ENCODE measurements around the gene ZNF787.
"Not testable (repeated sequence)": the region's sequence is repeated elsewhere in the genome, so short reads cannot be mapped to it uniquely, and the experiment has no call there.

ZNF787 gene

DNA sequence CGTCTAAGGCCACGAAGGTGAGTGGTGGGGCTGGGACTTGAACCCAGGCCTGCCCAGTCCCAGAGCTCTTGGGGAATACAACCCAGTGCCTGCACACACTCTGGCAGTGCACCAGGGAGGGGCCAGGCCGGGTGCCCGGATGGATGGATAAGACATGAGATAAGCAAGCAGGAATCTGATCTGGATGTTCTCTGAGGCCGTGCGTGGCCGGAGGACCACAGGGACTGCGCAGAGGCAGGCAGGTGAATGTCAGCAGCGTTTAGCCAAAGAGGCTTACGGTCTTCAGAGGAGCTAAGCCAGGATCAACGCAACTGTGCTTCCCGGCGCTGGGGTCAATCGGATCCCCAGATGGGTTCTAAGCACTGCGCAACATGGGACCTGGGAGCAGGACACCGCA lies 1.5 kb downstream of the ZNF787 start:
- no peak for DNase-seq

DNA sequence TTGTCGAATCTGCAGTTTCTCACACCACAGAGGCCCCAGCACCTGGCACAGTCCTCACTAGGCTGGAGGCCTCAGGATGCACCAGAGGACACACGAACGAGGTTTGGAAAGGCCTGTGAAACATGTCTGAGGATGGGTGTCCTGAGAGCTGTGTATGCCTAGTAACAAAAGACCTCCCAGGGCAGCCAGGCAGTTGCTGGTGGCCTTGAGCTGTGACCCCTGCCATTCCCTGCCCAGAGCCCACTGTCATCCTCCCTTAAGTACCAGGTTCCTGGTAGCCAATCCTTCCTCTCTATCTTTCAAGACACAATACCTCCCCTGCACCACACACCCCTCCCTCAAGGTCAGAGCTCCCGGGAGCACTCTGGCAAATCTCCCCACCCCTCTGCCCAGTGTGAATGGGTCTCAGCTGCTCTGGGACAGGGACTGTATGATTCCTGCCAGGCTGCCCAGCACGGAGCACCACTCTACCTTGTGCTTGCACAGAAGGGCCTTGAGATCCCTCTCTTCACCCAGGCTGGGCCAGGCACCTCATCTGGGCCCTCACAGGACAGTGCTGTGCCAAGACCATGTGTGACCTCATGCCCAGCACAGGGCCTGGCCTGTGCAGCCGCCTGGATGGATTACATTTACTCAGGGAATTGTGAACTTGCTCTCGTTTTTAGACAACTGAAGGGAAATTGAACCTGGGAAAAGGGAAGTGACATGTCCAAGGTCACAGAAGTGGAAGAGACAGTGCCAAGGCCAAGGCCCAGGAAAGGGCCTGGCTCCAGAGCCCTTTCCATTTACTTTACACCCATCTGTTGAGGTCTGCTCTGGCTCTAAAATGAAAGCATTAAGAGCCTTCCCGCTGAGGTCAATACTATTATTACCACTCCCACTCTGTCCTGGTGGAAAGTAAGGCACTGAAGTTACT lies 2.2 kb downstream of the ZNF787 start:
- DNase-seq = no peak

DNA sequence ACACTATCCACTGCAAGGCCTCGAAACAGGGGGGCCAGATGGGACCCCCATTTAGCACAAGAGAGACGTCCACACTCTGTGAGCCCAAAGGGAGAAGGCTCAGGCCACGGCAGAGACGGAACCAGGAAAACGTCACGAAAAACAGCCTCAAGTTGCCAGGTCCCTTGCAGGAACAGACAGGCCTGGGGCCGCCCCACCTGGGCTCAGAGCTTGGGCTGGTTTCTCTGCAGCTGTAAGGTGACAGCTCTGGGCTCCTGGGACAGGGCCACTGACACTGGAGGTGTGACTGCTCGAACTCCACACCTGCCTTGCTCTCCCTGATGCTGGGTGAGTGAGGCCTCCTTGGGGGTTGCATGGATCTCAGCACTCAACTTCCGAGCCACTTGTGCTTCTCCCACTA lies 3.2 kb downstream of the ZNF787 start:
- no peak for DNase-seq

DNA sequence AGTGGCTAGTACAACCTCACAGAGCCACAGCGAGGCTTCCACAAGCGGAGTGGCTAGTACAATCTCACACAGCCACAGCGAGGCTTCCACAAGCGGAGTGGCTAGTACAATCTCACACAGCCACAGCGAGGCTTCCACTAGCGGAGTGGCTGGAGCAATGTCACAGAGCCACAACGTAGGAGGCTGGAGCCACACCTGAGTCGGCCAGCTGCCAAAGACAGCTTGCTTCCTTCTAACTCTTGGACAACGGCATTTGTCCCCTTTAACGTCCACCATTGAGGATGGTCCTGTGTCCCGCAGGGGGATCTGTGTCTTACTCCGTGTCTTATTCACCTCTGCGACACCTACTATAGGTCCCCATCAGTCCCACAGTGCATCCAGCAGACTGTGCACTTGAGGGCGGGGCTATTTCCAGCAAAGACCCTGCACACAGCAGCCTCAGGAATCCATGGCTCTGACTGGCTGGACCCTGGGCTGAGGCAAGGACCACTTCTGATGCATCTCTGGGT lies 3.7 kb downstream of the ZNF787 start:
- no peak for DNase-seq

DNA sequence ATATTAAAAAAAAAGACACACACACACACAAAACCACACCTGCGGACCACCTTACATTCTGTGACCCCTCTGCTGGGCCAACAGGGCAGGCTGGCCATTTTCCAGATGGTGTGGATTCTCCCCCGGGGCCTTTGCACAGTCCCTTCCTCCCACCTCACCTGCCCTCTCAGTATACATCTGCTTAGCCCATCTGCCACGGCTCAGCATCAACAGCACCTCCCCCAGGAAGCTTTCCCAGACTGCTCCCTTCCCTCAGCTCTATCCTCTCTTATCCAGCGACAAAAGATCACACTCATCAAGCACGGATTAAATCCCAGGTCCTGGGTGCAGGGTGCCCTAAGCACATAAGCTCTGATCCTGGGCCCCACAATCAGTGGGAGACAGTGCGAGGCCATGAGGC lies 4.5 kb downstream of the ZNF787 start:
- DNase-seq = no peak

DNA sequence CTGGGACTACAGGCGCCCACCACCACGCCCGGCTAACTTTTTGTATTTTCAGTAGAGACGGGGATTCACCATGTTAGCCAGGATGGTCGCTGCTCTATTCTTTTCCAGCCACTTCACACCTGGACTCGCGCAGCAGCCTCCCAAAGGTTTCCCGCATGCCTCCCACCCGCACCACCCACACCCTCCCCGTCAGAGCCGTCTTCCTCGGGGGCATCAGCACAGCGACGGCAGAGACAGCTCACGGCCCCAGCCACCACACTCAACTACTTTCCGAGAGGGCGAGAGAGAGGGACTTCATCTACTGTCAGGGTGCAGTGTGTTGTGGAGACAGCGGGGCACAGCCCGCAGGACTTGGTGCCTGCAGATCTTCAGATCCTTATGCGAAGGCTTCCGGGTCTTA lies 5.6 kb downstream of the ZNF787 start:
- DNase-seq = no peak

- DNase-seq = no peak
Measured at GRCh38 chr19:56114778-56115110, 6.4 kb downstream of the ZNF787 start.

- no peak for DNase-seq
Measured at GRCh38 chr19:56114051-56114777, 6.9 kb downstream of the ZNF787 start.

GRCh38 chr19:56113074-56113632 lies 7.9 kb downstream of the ZNF787 start:
- no peak for DNase-seq

DNA sequence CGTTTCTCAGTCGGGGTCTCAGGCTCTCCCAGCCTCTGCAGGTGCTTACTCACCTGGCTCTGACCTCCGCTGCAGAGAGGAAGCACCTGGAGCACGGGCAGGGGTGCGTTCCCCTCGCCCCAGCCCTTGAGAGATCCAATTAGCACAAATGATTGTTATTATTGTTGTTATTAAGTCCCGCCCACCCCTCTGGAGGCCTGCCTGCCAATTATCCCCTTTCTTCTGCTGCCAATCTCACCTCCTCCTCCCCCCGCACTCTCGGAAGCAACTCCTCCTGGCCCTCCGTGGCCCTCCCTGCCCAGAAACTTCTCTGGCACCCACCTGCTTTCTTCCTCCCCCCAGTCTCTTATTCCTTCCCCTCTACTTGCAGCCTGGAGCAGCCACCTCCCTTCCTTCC lies 8.8 kb downstream of the ZNF787 start:
- peak; percentile 92 for DNase-seq

DNA sequence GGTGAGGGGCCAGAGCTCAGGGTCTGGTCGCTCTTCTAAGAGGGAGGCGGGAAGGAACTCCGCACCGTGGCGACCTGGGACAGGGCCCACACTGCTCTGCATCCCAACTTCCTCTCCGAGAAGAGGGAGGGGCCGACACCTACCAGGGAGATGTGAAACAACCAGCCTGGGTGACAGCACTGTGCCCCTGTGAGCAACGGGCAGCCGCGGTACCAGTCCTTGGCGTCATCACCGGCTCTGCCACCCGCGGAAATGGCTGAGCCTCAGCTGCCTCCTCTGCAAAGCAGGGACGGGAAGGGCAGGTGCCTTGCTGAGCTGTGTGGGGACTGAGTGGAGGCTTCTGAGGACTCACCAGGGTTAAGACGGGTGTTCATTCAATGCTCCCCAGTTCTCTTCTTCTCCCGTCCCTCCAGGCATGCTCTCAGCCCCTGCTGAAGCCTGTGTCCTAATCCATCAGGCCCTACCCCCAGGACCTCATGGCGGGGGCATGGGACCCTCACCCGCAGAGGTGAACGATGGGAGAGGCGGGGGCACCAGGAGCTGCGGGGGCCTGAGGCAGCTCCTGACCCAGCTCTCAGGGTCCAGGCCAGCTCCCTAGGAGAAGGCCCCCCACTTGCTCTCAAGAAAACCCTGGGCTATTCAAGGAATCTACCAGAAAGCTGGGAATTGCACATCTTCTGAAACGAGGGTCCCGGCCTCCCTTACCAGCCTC lies 9.3 kb downstream of the ZNF787 start:
- no peak for DNase-seq

- DNase-seq = peak; percentile 82
Measured at GRCh38 chr19:56110515-56111448, 10.3 kb downstream of the ZNF787 start.

DNA sequence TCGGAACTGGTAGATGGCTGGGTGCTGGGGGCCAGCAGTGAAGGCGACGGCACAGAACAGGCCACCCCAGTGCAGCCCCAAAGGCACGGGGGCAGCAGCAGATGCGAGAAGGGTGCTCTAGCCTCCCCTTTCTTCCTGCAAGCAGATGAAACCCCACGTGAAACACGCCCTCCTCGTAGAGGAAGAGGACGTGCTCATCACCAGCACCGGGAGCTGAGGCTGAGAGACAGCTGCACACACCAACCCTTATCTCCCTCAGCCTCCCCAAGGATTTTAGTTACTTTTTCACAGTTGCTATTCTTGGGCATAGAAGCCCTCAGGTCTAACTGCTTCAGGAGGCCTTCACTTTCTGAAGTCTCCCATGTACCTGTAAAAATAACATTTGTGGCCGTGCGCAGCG lies 11.9 kb downstream of the ZNF787 start:
- DNase-seq = no peak

- DNase-seq = no peak
Measured at GRCh38 chr19:56108447-56109195, 12.5 kb downstream of the ZNF787 start.

DNA sequence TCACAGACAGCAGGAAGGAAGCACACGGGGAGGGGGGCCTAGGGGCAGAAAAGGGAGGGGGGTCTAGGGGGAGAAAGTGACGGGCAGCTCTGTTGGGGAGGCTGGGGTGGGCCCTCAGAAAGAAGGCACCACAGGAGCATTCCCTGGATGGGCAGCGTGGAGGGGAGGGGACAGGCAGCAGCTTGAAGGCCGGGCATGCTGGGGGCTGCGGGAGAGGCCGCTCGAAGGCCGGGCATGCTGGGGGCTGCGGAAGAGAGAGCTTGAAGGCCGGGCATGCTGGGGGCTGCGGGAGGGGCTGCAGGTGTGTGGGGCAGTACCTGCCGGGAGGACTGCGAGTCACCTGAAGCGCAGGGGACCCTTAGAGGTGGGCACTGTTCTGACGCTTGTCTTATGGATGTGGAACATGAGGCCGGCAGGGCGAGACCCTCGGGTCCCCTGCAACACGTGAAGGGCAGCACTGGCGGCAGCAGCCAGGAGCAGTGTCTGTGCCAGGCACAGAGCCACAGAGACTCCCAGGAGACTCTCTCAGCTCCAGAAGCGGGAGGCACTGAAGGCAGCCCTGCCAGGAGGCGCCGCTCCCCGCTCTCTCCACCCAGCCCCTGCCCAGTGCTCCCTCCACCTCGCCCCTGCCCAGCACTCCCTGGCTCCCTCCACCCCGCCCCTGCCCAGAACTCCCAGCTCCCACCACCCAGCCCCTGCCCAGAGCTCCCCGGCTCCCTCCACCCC lies 13.3 kb downstream of the ZNF787 start:
- no peak for DNase-seq

- DNase-seq = no peak
Measured at GRCh38 chr19:56106993-56107392, 14.1 kb downstream of the ZNF787 start.

- DNase-seq = no peak
Measured at GRCh38 chr19:56106397-56106849, 14.7 kb downstream of the ZNF787 start.

GRCh38 chr19:56105831-56106396 lies 15.2 kb downstream of the ZNF787 start:
- DNase-seq = not testable (repeated sequence)

DNA sequence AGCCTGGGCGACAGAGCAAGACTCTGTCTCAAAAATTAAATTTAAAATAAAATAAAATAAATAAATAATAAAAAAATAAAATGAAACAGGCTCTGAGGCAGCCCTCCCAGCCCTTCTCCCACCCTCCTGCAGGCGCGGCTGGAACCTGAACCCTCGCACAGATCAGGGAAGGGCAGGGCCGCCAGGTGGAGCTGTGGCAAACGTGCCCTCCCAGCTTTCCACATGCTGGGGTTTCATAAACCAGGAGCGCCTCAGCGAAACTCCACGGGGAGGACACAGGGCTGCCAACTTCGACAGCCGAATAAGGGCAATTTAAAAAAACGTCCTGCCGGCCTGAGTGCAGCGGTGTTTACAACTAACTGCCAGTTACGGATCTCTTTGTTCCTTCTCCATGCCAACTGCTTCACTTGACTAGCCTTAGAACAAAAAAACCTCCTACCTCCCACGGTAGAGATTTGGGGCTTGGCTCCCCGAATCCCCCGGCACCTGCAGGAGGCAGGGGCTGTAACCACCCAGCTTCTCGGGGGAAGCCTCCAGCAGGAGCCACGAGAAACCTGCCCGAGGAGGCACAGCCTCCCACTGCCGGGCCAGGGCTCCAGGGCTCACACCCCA lies 15.9 kb downstream of the ZNF787 start:
- DNase-seq = peak; percentile 65

DNA sequence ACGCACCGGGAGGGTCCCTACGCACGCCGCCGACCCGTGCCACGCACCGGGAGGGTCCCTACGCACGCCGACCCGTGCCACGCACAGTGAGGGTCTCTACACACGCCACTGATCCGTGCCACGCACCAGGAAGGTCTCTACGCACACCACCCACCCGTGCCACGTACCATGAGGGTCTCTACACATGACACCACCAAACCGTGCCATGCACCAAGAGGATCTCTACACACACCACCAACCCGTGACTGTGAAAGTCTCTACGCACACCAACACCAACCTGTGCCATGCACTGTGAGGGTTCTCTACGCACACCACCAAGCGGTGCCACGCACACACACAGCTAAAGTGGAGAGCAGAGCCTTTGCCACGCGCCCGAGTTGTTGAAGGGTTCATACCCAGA lies 16.7 kb downstream of the ZNF787 start:
- no peak for DNase-seq

Measured in NCI-H146 (cell line).